ENCODE data around the gene CGNL1. TPM values are rescaled to one million over a fixed set of nuclear protein-coding genes. Genes with fewer than 3 reads are reported as not detected.

Gene CGNL1
- total and polyA plus RNA-seq, 10 of the 15 experiments (the other 5 are each of a cell fraction or from before 2014, with no cell fraction given): under 0.01 to 0.27 (median 0.04) TPM; not detected in 3

- ChIA-PET POLR2A (no interaction called here), SMC1A (ENCODE audit: uncharacterized antibody, unreplicated experiment) (no interaction called here), RAD21 (ENCODE audit: unreplicated experiment) (no interaction called here), CTCF (no interaction called here)
- H3K9me3 ChIP-seq (replicated peaks; ENCODE audit: control insufficient read depth, insufficient read depth, low read length): no peaks in the 10 kb centered on the region
- 0 out of 2 replicates have a peak within 1 kb of the TSS, but pooled peaks have one; percentile 30 for H3K4me2 ChIP-seq (ENCODE audit: control insufficient read depth, insufficient read depth)
- no peaks in the 10 kb centered on the region for H3K79me2 ChIP-seq (ENCODE audit: control insufficient read depth, insufficient read depth, low read length)
- H3K9ac ChIP-seq (ENCODE audit: control insufficient read depth, insufficient read depth, low read length): no peak within 1 kb of the TSS
- BruUV-seq (replicated peaks): no TSS peak
- no peak for DNase-seq (ENCODE audit: low read depth, low spot score)
- no peak within 1 kb of the TSS for H2AFZ ChIP-seq (ENCODE audit: control insufficient read depth, low read depth, low read length)
- ATAC-seq: peak; percentile 46; the same call in 2 of the 3 replicates
- no peaks in the 10 kb centered on the region for H3K36me3 ChIP-seq (ENCODE audit: control insufficient read depth in 2 of 2, insufficient read depth in 2 of 2, low read length in 1 of 2)
- in situ Hi-C loops (cut with MboI): no loop called here
- no peak for FAIRE-seq
- no peaks in the 10 kb centered on the region for H3K4me1 ChIP-seq (ENCODE audit: control insufficient read depth, insufficient read depth, low read length)
- no peaks in the 10 kb centered on the region for H4K20me1 ChIP-seq (ENCODE audit: control insufficient read depth, insufficient read depth)
- H3K27me3 ChIP-seq (replicated peaks in 1 of 2; ENCODE audit: control insufficient read depth in 2 of 2, insufficient read depth in 2 of 2, low read length in 1 of 2): peaks cover 5 to 12% of the 10 kb centered on the region in 2 experiments
- no peak within 1 kb of the TSS for H3K4me3 ChIP-seq
- intact Hi-C loops (cut with micrococcal nuclease; ENCODE audit: unreplicated experiment): no loop called here
- no peak for TF ChIP-seq TAF1 (IDR thresholded peaks at IDR 0.05; ENCODE audit: borderline replicate concordance, low read depth, low read length)
- peak; percentile 85 for TF ChIP-seq SUZ12 (IDR thresholded peaks at IDR 0.05; ENCODE audit: unreplicated experiment)
- TF ChIP-seq ZBTB4 (CRISPR knock-in tag; IDR thresholded peaks at IDR 0.05): no peak
- H3K27ac ChIP-seq (ENCODE audit: control insufficient read depth, insufficient read depth): no peak within 1 kb of the TSS
- 15% methylated on average over 14 of the region's 58 CpGs for WGBS (ENCODE audit: insufficient coverage, insufficient replicate concordance, low lambda C conversion rate, missing lambda C conversion rate)
Observed at GRCh38 chr15:57591822-57592367, 215.6 kb downstream of the CGNL1 start, which contains the start of gene MYZAP. MYZAP (plus strand) TSS chr15:57591904; CDS start chr15:57592035, 131 bp downstream.

GRCh38 chr15:57592426-57592825 is 216.1 kb downstream of the CGNL1 start:
- no peaks in the 10 kb centered on the region for H3K4me1 ChIP-seq (ENCODE audit: control insufficient read depth, insufficient read depth, low read length)
- CTCF ChIA-PET: no interaction called here
- H3K9ac ChIP-seq (ENCODE audit: control insufficient read depth, insufficient read depth, low read length): no peak overlapping the region
- ATAC-seq (no peak), DNase-seq (ENCODE audit: low read depth, low spot score) (no peak), FAIRE-seq (no peak)
- H3K9me3 ChIP-seq (replicated peaks; ENCODE audit: control insufficient read depth, insufficient read depth, low read length): no peaks in the 10 kb centered on the region
- no peak overlapping the region for H3K27ac ChIP-seq (ENCODE audit: control insufficient read depth, insufficient read depth)
- H4K20me1 ChIP-seq (ENCODE audit: control insufficient read depth, insufficient read depth): no peaks in the 10 kb centered on the region
- 91% methylated on average over 5 of the region's 5 CpGs for WGBS (ENCODE audit: insufficient coverage, insufficient replicate concordance, low lambda C conversion rate, missing lambda C conversion rate)
- H3K27me3 ChIP-seq (replicated peaks in 1 of 2; ENCODE audit: control insufficient read depth in 2 of 2, insufficient read depth in 2 of 2, low read length in 1 of 2): peaks cover 5 to 12% of the 10 kb centered on the region in 2 experiments
- RAD21 ChIA-PET (ENCODE audit: unreplicated experiment): no interaction called here
- POLR2A ChIA-PET: no interaction called here
- no peak for TF ChIP-seq KAT2A (conservative IDR thresholded peaks at IDR 0.05; ENCODE audit: control insufficient read depth, low read depth, low read length)
- no peaks in the 10 kb centered on the region for H3K36me3 ChIP-seq (ENCODE audit: control insufficient read depth in 2 of 2, insufficient read depth in 2 of 2, low read length in 1 of 2)
- no peaks in the 10 kb centered on the region for H3K79me2 ChIP-seq (ENCODE audit: control insufficient read depth, insufficient read depth, low read length)
- no peak overlapping the region for H2AFZ ChIP-seq (ENCODE audit: control insufficient read depth, low read depth, low read length)
- no peak overlapping the region for H3K4me2 ChIP-seq (ENCODE audit: control insufficient read depth, insufficient read depth)
- no peak overlapping the region for H3K4me3 ChIP-seq
- intact Hi-C loops (cut with micrococcal nuclease; ENCODE audit: unreplicated experiment) (no loop called here), in situ Hi-C loops (cut with MboI) (no loop called here)
- no TSS peak for BruUV-seq (replicated peaks)
- SMC1A ChIA-PET (ENCODE audit: uncharacterized antibody, unreplicated experiment): no interaction called here

Measured in GM12878 (cell line).